Measurements from ENCODE around the gene SLC9A7. TPM values are rescaled to one million over a fixed set of nuclear protein-coding genes. Genes with fewer than 3 reads are reported as not detected.

SLC9A7 gene
- polyA plus RNA-seq, 3 donors, result 0.11 to 2.5 (median 0.40) TPM

DNA sequence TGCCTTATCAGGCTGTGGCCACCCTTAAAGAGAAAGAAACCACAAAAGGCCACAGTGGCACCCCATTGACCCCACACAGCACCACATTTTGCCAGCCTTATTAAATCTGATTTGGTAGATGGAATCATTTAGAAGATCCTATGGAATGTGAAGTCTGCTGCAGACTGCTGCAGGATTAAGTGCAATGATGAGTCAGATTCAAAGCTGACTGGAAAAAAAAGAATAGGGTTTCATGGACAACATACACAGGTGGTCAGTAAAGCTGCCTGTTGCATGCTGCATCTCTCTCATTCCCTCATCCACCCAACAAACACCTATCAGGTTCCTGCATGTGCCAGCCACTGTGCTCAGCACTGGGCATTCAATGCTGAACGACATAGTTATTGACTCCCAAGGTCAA is 128.8 kb downstream of the SLC9A7 start:
- WGBS, 3 donors, result 76 to 100% (median 86%) methylated on average over 1 of the region's 1 CpG
- H3K27ac ChIP-seq (ENCODE audit: low read depth, low read length), result no peak overlapping the region

DNA sequence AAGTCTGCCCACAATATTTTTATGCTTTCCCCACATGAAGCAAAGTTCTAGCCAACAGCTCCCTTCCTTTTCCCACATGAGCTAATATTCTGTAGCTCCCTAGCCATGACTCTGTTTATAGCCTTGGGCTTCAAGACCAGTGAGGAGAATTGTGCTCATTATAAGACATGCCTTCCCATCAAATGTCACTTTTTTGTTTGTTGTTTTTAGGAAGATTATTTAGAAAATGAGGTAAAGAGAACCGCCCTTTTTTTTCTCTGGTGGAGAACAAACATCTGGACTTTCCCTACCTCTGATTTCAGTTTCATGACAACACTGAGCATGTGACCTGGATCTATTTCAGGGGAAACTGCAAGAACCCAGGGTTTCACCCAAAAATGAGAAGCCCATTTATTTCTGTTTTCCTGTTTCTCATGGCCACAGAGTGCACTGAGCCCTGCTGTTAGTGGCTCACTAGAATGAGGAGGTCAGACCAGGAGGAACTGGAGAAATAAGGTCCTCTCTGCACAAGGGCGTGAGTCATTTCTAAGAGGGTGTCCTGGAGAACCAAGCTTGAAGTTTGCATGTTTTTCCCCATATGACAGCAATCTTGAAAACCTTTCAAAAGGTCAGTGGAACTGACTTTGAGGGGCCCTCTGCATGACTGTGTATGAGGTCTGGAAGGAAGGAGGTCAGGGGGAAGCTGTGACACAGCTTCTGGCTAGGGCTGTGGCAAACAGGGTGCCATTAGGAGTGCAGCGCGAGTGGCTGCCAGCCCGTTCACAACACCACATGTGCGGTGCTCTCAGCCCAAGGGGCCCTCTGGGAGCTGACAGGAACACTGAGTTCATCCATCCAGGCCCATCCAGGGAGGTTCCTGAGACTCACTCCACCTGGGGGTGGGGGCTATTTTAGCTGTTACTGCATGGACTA is 130.2 kb downstream of the SLC9A7 start:
- WGBS, 3 donors, result 20 to 65% (median 25%) methylated on average over 6 of the region's 6 CpGs
- H3K27ac ChIP-seq (ENCODE audit: low read depth, low read length), result no peak overlapping the region

DNA sequence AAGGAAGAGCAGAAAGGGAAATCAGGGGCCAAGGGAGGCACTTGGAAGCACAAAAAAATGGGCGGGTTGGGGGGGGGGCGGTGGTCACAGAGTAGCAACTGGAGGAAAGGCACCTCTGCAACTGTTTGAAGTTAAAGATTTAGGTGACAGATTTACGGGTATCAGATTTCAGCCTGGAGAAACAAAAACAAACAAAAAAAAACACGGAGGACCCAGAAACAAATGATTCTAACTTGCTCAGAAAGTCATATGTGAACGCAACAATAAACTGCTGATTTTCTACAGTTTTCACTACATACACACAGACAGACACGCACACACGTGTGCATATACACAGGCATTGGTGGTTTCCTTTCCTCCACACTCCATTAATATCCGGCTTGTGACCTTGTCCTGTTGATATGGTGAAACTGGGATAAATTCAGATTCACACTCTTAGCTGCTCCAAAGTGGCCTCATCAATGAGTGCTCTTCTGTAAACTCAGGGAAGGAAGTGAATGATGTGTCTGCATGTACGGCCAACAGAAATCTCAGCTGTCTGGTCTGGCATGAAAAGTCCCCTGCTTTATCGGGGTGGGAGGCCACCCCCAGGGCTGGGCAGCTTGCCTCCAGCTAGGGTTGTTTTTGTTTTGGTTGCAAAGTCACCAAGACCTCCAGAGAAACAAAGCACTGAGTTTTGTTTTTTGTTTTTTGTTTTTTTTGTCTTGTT is 131.1 kb downstream of the SLC9A7 start:
- no peak overlapping the region for H3K27ac ChIP-seq (ENCODE audit: low read depth, low read length)
- 39 to 62% (median 51%) methylated on average over 10 of the region's 10 CpGs for WGBS, 3 donors

DNA sequence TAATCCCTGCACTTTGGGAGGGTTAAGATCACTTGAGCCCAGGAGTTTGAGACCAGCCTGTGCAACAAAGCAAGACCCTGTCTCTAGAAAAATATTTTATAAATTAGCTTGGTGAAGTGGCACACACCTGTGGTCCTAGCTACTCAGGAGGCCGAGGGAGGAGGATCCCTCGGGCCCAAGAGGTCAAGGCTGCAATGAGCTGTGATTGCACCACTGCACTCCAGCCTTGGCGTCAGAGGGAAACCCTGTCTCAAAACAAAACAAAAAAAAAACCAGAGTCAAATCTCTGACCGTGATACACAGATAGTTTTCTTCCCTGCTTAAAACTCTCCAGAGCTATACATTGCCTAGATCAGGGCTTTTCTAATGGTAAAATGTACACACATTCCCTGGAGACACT is 131.9 kb downstream of the SLC9A7 start:
- H3K27ac ChIP-seq (ENCODE audit: low read depth, low read length), result no peak overlapping the region
- 37 to 88% (median 47%) methylated on average over 4 of the region's 4 CpGs for WGBS, 3 donors

DNA sequence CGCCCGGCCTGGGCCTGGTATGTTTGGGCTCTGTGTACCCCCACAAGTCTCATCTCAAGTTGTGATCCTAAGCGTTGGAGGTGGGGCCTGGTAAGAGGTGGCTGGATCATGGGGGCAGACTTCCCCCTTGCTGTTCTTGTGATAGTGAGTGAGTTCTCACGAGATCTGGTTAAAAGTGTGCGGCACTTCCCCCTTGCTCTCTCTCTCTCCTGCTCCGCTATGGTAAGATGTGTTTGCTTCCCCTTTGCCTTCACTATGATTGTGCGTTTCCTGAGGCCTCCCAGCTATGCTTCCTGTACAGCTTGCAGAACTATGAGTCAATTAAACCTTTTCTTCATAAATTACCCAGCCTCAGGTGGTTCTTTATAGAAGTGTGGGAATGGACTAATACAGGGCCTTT is 132.4 kb downstream of the SLC9A7 start:
- 56 to 86% (median 59%) methylated on average over 6 to 7 of the region's 7 CpGs for WGBS, 3 donors
- H3K27ac ChIP-seq (ENCODE audit: low read depth, low read length), result no peak overlapping the region

DNA sequence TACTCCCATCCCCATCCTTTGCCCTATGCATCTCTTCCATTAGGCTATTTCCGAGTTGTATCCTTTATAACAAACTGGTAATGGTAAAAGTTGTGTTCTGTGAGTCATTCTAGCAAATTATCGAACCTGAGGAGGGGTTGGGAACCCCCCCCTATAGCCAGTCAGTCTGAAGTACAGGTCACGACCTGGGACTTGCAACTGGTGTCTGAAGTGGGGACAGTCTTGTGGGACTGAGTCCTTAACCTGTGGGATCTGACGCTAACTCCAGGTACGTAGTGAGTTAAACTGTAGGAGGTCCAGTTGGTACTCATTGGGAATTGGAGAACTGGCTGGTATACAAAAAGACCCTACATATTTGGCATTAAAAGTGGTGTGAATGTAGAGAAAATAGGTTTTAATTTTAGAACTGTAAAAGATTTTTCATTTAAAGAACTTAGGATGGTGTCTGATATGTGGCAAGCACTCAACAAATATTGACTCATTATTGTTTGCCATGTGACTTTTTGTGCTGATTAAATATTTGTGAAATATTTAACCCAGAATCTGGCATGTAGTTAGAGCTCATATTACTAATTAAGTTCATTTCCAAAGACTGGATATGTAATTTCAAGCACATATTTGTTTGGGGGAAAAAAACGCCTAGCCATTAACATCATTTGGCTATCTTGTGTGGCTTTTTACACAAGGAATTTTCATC is 134.7 kb downstream of the SLC9A7 start:
- 72 to 95% (median 92%) methylated on average over 6 of the region's 6 CpGs for WGBS, 3 donors
- no peak overlapping the region for H3K27ac ChIP-seq (ENCODE audit: low read depth, low read length)

DNA sequence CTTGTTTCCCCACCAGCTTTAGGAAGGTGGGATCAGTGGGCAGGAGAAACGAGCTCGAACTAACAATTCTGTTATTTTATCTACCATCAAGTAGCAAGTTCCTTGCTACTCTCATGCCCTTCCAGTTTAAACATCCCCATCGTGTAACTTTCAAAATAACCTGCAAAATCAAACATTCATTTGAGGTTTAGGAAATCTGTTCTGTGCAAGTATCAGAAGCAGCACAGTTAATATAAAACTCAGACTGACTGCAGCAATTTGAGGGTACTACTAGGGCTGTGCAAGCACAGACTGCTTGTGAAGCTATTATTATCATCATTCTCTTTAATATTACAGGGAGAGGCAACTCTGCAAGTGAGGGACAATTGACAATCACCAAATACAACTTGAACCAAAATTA is 137.3 kb downstream of the SLC9A7 start:
- 63 to 80% (median 68%) methylated on average over 3 of the region's 3 CpGs for WGBS, 3 donors
- H3K27ac ChIP-seq (ENCODE audit: low read depth, low read length), result no peak overlapping the region

DNA sequence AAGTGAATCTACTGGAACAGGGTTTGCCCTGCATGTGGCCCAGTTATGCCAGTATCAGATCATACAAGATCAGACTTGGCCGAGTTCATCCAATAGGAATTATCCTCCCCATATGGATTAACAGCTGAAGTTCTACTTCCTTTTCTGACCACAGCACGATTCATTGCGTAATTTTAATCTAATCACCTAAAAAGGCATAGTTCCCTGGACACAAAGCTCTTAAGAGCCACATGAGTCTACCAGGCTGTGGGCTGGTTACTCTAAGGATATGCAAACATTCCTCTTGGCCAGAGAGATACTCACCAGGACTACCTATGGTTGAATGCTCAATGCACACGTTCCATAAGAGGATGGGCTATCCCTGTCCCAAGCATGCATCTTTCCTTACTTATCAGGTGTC is 138.4 kb downstream of the SLC9A7 start:
- 72 to 85% (median 81%) methylated on average over 4 of the region's 4 CpGs for WGBS, 3 donors

DNA sequence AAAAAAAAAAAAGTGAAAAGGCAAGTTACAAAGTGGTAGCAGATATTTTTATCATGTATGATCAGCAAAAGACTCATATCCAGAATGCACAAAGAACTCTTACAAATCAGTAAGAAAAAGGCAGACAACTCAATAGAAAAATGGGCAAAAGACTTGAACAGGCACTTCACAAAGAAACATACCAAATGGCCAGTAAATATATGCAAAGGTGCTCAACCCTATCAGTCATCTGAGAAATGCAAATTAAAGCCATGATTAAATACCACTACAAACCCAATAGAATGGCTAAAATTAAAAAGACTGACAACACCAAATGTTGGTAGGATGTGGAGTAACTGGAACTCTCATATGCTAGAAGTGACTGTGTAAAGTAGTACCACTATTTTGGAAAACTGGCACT is 140.0 kb downstream of the SLC9A7 start:
- no peak overlapping the region for H3K27ac ChIP-seq (ENCODE audit: low read depth, low read length)

More for the DNA sequence above, 138.4 kb downstream of the SLC9A7 start:
- no peak overlapping the region for H3K27ac ChIP-seq (ENCODE audit: low read depth, low read length)

DNA sequence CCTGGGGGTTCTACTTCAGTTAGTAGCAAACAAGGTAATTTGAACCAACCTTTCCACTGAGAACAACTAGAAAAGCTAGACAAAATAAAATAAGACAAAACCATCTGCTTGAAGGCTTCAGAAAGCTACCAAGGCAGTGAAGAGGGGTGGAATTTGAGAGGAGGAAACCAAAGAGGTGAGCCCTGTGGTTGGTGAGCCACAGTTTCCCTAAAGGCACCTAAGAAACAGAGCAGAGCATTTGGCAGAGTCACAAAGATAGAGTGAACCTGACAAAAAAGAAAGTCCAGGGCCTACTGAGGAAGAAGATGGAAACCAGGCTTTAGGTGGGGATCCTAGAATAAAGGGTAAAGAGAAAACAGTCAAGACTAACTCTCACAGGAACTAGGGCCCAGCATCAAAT is 141.0 kb downstream of the SLC9A7 start:
- no peak overlapping the region for H3K27ac ChIP-seq (ENCODE audit: low read depth, low read length)

DNA sequence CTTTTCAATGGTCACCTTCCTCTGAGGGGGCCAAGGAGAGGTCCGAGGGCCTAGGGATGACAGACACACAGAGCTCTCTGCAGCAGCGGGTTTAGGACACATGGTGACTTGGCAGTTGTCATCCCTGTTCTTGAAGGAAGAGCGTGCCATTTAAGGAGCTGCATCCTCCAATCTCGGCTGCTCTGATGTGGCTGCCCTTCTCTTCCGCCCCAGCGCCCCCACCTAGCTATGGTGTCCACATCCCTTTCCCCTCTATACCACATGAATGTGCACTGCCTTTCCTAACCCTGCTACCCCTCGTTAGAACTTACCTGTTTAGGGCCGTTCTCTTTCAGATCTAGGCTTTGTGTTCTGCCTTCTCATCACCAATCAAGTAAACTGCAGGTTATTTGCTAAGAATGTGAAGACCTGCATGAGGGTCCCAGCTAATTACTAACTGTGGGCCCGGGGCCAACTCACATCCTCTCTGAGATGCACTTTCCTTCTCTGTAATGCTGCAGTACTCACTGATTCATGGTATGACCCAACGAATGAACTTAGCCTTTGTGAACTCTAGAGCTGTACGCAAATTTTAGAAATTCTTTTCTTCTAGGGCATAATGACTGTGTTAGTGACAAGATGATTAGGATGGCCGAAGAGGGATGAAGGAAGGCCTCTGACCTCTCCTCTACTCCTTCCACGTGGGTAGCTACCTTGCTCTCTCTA is 147.1 kb downstream of the SLC9A7 start:
- H3K27ac ChIP-seq (ENCODE audit: low read depth, low read length), result no peak overlapping the region
- 73 to 90% (median 88%) methylated on average over 10 to 13 of the region's 13 CpGs for WGBS, 3 donors

DNA sequence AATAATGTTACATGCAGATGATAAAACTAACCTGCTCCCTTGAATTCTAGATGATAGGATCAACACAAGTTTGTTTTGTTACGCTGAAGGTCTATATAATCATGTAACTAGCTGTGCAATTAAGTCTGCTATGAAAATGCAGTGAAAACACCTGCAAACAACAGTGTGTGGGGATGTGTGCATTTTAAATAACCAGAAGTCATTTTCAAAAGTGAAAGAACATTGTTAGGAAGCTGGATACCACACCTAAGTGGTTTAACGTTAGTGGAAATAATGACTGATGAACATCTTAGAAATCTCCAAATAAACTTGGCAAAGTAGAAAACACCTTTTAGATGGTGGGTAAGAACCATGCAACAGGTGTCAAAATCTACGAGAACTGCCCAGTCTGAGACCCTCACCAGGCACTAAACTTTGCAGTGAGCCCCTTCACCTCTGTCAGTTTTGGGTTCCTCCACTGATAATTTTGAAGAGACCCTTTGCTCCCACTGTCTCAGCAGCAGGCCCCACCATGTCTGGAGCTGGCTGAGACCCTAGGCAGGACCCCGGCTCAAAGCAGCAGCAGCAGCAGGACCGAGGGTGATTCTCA is 148.8 kb downstream of the SLC9A7 start:
- H3K27ac ChIP-seq (ENCODE audit: low read depth, low read length), result no peak overlapping the region
- 75 to 86% (median 84%) methylated on average over 5 of the region's 5 CpGs for WGBS, 3 donors

DNA sequence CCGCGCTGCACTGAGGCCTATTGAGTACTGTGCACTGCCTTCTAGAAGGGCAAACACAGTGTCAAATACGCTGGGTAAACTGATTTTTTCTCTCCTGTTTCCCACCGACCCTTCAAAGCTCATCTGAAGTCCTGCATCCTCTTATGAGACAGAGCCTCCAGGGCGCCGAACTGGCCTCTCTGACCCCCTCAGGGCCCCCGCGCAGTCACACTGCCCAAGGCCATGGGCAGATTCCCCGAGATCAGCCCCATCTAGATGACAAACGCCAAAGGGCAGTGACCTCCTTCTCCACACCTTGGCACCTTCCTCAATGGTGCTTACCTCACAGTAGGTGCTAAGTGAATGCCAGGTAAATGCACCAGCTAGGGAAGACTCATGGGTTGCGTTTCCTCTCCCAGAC is 151.0 kb downstream of the SLC9A7 start:
- 73 to 93% (median 90%) methylated on average over 11 of the region's 11 CpGs for WGBS, 3 donors
- no peak overlapping the region for H3K27ac ChIP-seq (ENCODE audit: low read depth, low read length)

DNA sequence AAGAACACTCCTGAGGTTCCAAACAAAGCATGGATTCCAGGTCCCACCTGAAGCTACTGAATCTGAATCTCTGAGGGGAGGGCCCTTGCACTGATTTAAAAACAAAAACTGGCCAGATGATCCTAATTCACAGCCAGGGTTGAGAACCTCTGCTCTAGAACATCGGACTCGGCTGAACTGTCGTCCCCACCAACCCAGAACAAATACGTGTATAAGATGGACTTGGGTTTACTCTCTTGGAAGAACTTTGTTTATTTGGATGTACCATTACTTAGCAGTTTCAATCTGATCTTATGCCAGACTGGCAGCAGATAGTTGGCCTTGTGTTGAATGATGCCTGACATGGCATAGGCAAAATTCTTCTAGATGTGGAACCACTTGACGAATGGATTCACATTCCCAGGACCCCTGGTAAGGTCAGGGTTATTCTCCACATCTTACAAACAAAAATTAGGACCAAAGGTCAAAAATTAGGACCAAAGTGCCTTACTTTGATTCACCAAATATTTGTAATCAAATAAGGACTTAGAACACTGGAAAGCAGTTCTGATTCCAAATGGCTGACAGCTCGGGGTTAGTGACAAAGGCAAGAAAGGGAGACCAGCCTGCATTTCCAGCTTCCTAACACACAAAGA is 156.3 kb downstream of the SLC9A7 start:
- no peak overlapping the region for H3K27ac ChIP-seq (ENCODE audit: low read depth, low read length)
- 84 to 99% (median 92%) methylated on average over 6 of the region's 6 CpGs for WGBS, 3 donors

DNA sequence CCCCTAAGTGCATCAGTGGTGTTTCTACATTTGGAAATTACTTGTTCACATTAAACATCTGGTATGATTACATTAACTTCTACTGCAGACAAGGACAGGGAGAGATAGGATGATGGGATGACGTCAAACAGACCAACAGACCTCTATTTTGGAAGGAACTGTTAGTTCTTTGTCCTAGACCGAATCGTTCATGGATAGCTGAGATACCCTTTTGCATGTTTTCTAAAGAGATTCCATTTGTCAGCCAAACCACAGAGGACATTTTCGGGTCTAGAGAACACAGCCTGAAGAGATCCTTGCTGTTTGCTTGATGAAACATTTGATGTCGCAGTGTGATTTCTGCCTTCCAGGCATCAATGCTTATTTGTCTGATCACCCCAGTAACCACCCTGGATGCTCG is 157.6 kb downstream of the SLC9A7 start:
- WGBS, 3 donors, result 58 to 79% (median 78%) methylated on average over 6 of the region's 6 CpGs
- H3K27ac ChIP-seq (ENCODE audit: low read depth, low read length), result no peak overlapping the region

DNA sequence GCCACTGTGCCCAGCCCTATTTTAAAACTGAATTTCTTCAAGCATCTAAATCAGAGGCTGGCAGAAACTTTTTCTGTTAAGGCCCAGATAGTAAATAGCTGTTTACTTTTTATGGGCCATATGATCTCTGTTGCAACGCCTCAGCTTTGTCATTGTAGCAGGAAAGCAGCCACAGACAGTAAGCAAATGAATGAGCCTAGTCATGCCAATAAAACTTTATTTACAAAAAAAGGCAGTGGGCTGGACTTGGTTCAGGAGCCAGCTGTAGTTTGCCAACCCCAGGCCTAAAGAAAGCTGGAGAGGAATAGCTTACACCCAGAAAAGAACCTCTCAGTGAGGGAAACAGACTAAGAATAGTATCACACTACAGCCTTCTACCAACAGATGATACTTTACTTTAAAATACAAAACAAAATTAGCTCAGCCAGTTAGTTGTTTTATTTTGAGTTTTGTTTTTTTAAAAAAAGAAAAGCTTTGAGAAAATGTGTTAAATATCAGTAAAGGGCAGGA is 159.8 kb downstream of the SLC9A7 start:
- WGBS, 3 donors, result 48 to 90% (median 76%) methylated on average over 1 of the region's 1 CpG
- no peak overlapping the region for H3K27ac ChIP-seq (ENCODE audit: low read depth, low read length)

DNA sequence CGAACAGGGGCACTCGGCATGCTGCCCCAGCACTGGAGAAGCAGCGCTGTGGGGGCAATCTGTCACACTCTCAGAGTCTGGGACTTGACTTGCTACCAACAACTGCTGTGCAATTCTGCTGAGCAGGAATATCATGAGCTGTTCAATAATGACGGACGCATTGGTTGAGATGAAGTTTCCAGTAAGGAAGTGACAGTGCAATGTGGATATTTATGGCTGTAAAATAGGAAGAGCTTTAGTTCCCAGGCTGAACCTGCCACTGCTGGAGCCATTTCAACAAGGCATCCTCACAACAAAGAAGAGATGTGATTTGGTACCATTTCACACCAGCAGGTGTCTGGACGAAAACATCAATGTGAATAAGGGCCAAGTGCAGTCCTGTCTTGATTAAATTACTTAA is 161.1 kb downstream of the SLC9A7 start:
- no peak overlapping the region for H3K27ac ChIP-seq (ENCODE audit: low read depth, low read length)
- WGBS, 3 donors, result 52 to 80% (median 59%) methylated on average over 6 of the region's 6 CpGs

DNA sequence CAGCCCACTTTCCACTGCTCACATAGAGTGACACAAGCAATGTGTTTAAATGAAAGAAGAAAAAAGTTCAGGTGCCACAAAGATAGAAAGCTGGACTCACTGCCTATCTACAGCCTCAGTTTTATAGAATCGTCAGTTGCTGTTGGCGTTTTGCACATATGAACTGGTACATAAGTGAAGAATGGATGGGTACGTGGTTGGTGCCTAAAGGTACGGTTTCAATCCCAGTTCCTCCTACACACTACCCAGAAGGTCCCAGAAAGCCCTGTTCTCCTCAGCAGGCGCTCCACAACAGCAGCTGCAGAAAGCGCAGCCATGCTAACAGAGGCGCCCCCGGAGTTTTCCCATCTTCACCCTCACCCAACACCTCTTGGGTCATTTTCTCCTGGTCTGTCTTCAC is 161.7 kb downstream of the SLC9A7 start:
- H3K27ac ChIP-seq (ENCODE audit: low read depth, low read length), result no peak overlapping the region
- WGBS, 3 donors, result 87 to 97% (median 91%) methylated on average over 8 of the region's 8 CpGs
